IMR-90 (cell line): Measurements from ENCODE around the gene FXYD1. TPM values are rescaled to one million over a fixed set of nuclear protein-coding genes. Genes with fewer than 3 reads are reported as not detected.

ENCODE experiments used
- ATAC-seq: fragments of 200-7000 bp; cut with Tn5 transposase; 2 replicates; pipeline ENCODE4 v1.9.1; 2020; ENCODE audit warnings: low read depth, mild to moderate bottlenecking, moderate library complexity
- BruUV-seq: library from RNA; stranded (reverse); fragments of 400-500 nt; replicated peaks from 2 replicates; lab custom pipeline; 2021; lab: Mats Ljungman, UMichigan
- CTCF ChIA-PET: fragments of 300-600 bp; formaldehyde crosslinking; extraction: SDS; loops from one replicate; lab custom pipeline; 2021; ENCODE audit warnings: antibody characterized with exemption; lab: Yijun Ruan, JAX
- POLR2A ChIA-PET: fragments of 300-600 bp; sonication (Branson Sonifier 250); formaldehyde crosslinking; loops from one replicate; lab custom pipeline; 2022; ENCODE audit warnings: antibody characterized with exemption; ENCODE audit not compliant: unreplicated experiment; lab: Charles Lee
- DNase-seq: peaks from one replicate; pipeline ENCODE4 v3.0.0; 2013
- H2AFZ ChIP-seq: replicated peaks from 2 replicates; pipeline ENCODE3; 2013; ENCODE audit warnings: low read length, mild to moderate bottlenecking; ENCODE audit not compliant: poor library complexity
- H2AK5ac ChIP-seq: 2 replicates; pipeline ENCODE4 v1.6.1; 2013; ENCODE audit warnings: low read depth, low read length, inconsistent platforms
- H2AK9ac ChIP-seq: replicated peaks from 2 replicates; pipeline ENCODE3; 2013; ENCODE audit warnings: mild to moderate bottlenecking, low read depth, low read length, moderate library complexity; ENCODE audit not compliant: poor library complexity
- H2BK120ac ChIP-seq: 2 replicates; pipeline ENCODE4 v1.6.1; 2013; ENCODE audit warnings: low read depth, low read length, inconsistent platforms
- H2BK15ac ChIP-seq: 3 replicates; pipeline ENCODE4 v1.6.1; 2013; ENCODE audit warnings: low read depth, low read length, inconsistent platforms
- H2BK20ac ChIP-seq: 2 replicates; pipeline ENCODE4 v1.6.1; 2013; ENCODE audit warnings: low read depth, mild to moderate bottlenecking, inconsistent platforms, low read length, moderate library complexity
- H2BK5ac ChIP-seq: 2 replicates; pipeline ENCODE4 v1.6.1; 2013; ENCODE audit warnings: mild to moderate bottlenecking, low read depth, low read length, inconsistent platforms; ENCODE audit not compliant: poor library complexity, severe bottlenecking
- H3K14ac ChIP-seq: replicated peaks from 2 replicates; pipeline ENCODE4 v1.6.1; 2013; ENCODE audit warnings: low read depth, low read length, inconsistent platforms
- H3K18ac ChIP-seq: 2 replicates; pipeline ENCODE4 v1.6.1; 2013; ENCODE audit warnings: low read depth, low read length, control low read depth
- H3K23ac ChIP-seq: 2 replicates; pipeline ENCODE4 v1.6.1; 2013; ENCODE audit warnings: low read depth, low read length, inconsistent platforms
- H3K27ac ChIP-seq: 2 replicates; pipeline ENCODE4 v1.5.1; 2013; ENCODE audit warnings: mild to moderate bottlenecking, control low read depth, low read length; ENCODE audit not compliant: insufficient read depth
- H3K27me3 ChIP-seq: 2 replicates; pipeline ENCODE4 v1.6.1; 2013; ENCODE audit warnings: low read length; ENCODE audit not compliant: control insufficient read depth, insufficient read depth
- H3K36me3 ChIP-seq: 2 replicates; pipeline ENCODE4 v1.6.1; 2013; ENCODE audit warnings: low read length, mixed read lengths; ENCODE audit not compliant: control insufficient read depth, insufficient read depth
- H3K4ac ChIP-seq: 2 replicates; pipeline ENCODE4 v1.6.1; 2013; ENCODE audit warnings: low read depth, low read length, inconsistent platforms
- H3K4me1 ChIP-seq: 2 replicates; pipeline ENCODE4 v1.6.1; 2013; ENCODE audit warnings: low read length, mixed read lengths; ENCODE audit not compliant: control insufficient read depth, insufficient read depth
- H3K4me2 ChIP-seq: 2 replicates; pipeline ENCODE4 v1.6.1; 2013; ENCODE audit warnings: low read depth, mild to moderate bottlenecking, control low read depth, low read length, moderate library complexity
- H3K4me3 ChIP-seq: 2 replicates; pipeline ENCODE4 v1.5.1; 2013; ENCODE audit warnings: low read depth, mild to moderate bottlenecking, control low read depth, low read length, moderate library complexity; ENCODE audit not compliant: insufficient read depth
- H3K56ac ChIP-seq: 2 replicates; pipeline ENCODE4 v1.6.1; 2013; ENCODE audit warnings: low read length, inconsistent platforms; ENCODE audit not compliant: insufficient read depth; ENCODE audit errors: extremely low read depth
- H3K79me1 ChIP-seq, 2 experiments: 2 replicates each; pipeline ENCODE4 v1.6.1; 2013; ENCODE audit warnings: low read length in 2 of 2, inconsistent platforms in 1 of 2, low read depth in 1 of 2
- H3K9ac ChIP-seq: 2 replicates; pipeline ENCODE4 v1.6.1; 2013; ENCODE audit warnings: low read depth, low read length, control low read depth
- H3K9me1 ChIP-seq: 2 replicates; pipeline ENCODE4 v1.6.1; 2013; ENCODE audit warnings: low read length, inconsistent platforms; ENCODE audit not compliant: insufficient read depth
- H3K9me3 ChIP-seq: 2 replicates; pipeline ENCODE4 v1.6.1; 2013; ENCODE audit warnings: low read length; ENCODE audit not compliant: control insufficient read depth, insufficient read depth
- H4K20me1 ChIP-seq: 2 replicates; pipeline ENCODE4 v1.6.1; 2013; ENCODE audit warnings: low read length, inconsistent platforms; ENCODE audit not compliant: insufficient read depth
- H4K5ac ChIP-seq: 2 replicates; pipeline ENCODE4 v1.6.1; 2013; ENCODE audit warnings: mild to moderate bottlenecking, low read depth, low read length, control low read depth
- H4K8ac ChIP-seq, 2 experiments: 2 replicates each; pipeline ENCODE4 v1.6.1; 2013; ENCODE audit warnings: low read depth in 2 of 2, low read length in 2 of 2, control low read depth in 1 of 2, inconsistent platforms in 1 of 2
- H4K91ac ChIP-seq: 2 replicates; pipeline ENCODE4 v1.6.1; 2013; ENCODE audit warnings: low read depth, low read length, inconsistent platforms; ENCODE audit not compliant: insufficient read depth
- SMC3 ChIP-seq: fragments of 150-350 bp; IDR thresholded peaks from 2 replicates; pipeline ENCODE4 v1.6.1; 2016; ENCODE audit warnings: low read depth, mild to moderate bottlenecking, antibody characterized with exemption, low read length, moderate library complexity
- WGBS, 2 experiments: methylation state at CpG; one replicate each; pipeline versions ENCODE4 v1.1.5 to v1.1.7; 2013; ENCODE audit warnings: missing lambda C conversion rate in 2 of 2; ENCODE audit not compliant: insufficient read length in 1 of 2; ENCODE audit errors: extremely low coverage in 2 of 2; 5-methylcytosine and 5-hydroxymethylcytosine counted together
- dilution Hi-C: fragments of 300-500 bp; cut with HindIII; formaldehyde crosslinking; loops from one replicate; pipeline ENCODE4 v1.14.3; 2018; ENCODE audit warnings: low sequenced_read_pairs; ENCODE audit not compliant: unreplicated experiment
- in situ Hi-C: fragments of 300-500 bp; cut with MboI; formaldehyde crosslinking; loops from 3 replicates; pipeline ENCODE4 v1.14.3; 2019; ENCODE audit warnings: low sequenced_read_pairs, inconsistent platforms, mixed read lengths
- intact Hi-C: fragments of 100-400 bp; cut with micrococcal nuclease; formaldehyde crosslinking; loops from 2 replicates; pipeline ENCODE4 v1.10.0; 2022
- polyA plus RNA-seq, 3 experiments: library from polyadenylated mRNA; depleted of rRNA; stranded (reverse); fragments of >200 nt; gene quantifications; 2 replicates each; pipeline ENCODE4 v1.2.3, GENCODE V29; 2012; ENCODE audit warnings: low replicate concordance in 1 of 3
- total RNA-seq: library from RNA; depleted of rRNA; stranded (reverse); fragments of >200 nt; gene quantifications from 2 replicates; pipeline ENCODE4 v1.2.3, GENCODE V29; 2012

The FXYD1 gene
- total and polyA plus RNA-seq, 2 of the 4 experiments (the other 2 are of a cell fraction): 0.18 to 3.9 TPM

- no peaks in the 10 kb centered on the region for H3K4me1 ChIP-seq
- CTCF ChIA-PET: no interaction called here
- no peak overlapping the region for H2BK15ac ChIP-seq
- no peak overlapping the region for H2AK9ac ChIP-seq
- H3K23ac ChIP-seq: no peak overlapping the region
- no peaks in the 10 kb centered on the region for H3K36me3 ChIP-seq
- H3K4me3 ChIP-seq: no peak overlapping the region
- no peak for TF ChIP-seq SMC3
- H3K27me3 ChIP-seq: peaks cover 5% of the 10 kb centered on the region; the same call in 1 of the 2 replicates
- no peak overlapping the region for H2AK5ac ChIP-seq
- no peak overlapping the region for H2BK5ac ChIP-seq
- H3K79me1 ChIP-seq: no peaks in the 10 kb centered on the region
- peaks cover 5% of the 10 kb centered on the region; the same call in 1 of the 2 replicates for H3K9me3 ChIP-seq
- no peak overlapping the region for H3K9ac ChIP-seq
- no peak overlapping the region for H3K4me2 ChIP-seq
- H3K56ac ChIP-seq: no peak overlapping the region
- POLR2A ChIA-PET: no interaction called here
- H2BK20ac ChIP-seq: no peak overlapping the region
- H3K14ac ChIP-seq: no peak overlapping the region
- no peak overlapping the region for H4K8ac ChIP-seq
- no peaks in the 10 kb centered on the region for H4K20me1 ChIP-seq
- WGBS, 2 experiments: 73% methylated on average over 7 of the region's 22 CpGs; no CpG with 5 or more reads in 1 of the 2 experiments
- H4K5ac ChIP-seq: no peak overlapping the region
- H3K27ac ChIP-seq: no peak overlapping the region
- no peaks in the 10 kb centered on the region for H3K9me1 ChIP-seq
- in situ Hi-C loops (no loop called here), intact Hi-C loops (no loop called here), dilution Hi-C loops (no loop called here)
- H3K18ac ChIP-seq: no peak overlapping the region
- no peak overlapping the region for H3K4ac ChIP-seq
- no peak for DNase-seq
- H2BK120ac ChIP-seq: no peak overlapping the region
- no peak overlapping the region for H2AFZ ChIP-seq
- H4K91ac ChIP-seq: no peak overlapping the region
- no peak for ATAC-seq
- no TSS peak for BruUV-seq
Observed at GRCh38 chr19:35109395-35110112, 29.1 kb upstream of the FXYD1 start.
